Mesenchymal stem cell (in vitro differentiated cells and primary cell): ENCODE data around the gene ATP8B2.
A peak's percentile ranks its signal among the peaks of the same experiment; 100 is the strongest.

Experiments
- DNase-seq: peaks from one replicate; pipeline ENCODE4 v3.0.0-alpha.2; 2013
- H2AFZ ChIP-seq: one replicate; pipeline ENCODE4 v1.6.1; 2013; ENCODE audit warnings: low read depth, mild to moderate bottlenecking, control low read depth, inconsistent platforms, low read length, moderate library complexity
- H2AK5ac ChIP-seq: 2 replicates; pipeline ENCODE4 v1.6.1; 2013; ENCODE audit warnings: low read length, moderate library complexity, mild to moderate bottlenecking, inconsistent platforms; ENCODE audit not compliant: severe bottlenecking
- H2BK120ac ChIP-seq: one replicate; pipeline ENCODE4 v1.6.1; 2013; ENCODE audit warnings: low read depth, mild to moderate bottlenecking, inconsistent platforms, low read length, moderate library complexity
- H2BK12ac ChIP-seq, 2 experiments: one replicate each; pipeline ENCODE4 v1.6.1; 2013; ENCODE audit warnings: inconsistent platforms in 2 of 2, low read length in 2 of 2, mild to moderate bottlenecking in 2 of 2, moderate library complexity in 2 of 2, control low read depth in 1 of 2
- H2BK15ac ChIP-seq: one replicate; pipeline ENCODE4 v1.6.1; 2013; ENCODE audit warnings: mild to moderate bottlenecking, low read depth, inconsistent platforms; ENCODE audit not compliant: poor library complexity, severe bottlenecking
- H2BK5ac ChIP-seq: 2 replicates; pipeline ENCODE4 v1.6.1; 2013; ENCODE audit warnings: low read depth, mild to moderate bottlenecking, low read length, control low read depth, inconsistent platforms; ENCODE audit not compliant: poor library complexity, severe bottlenecking
- H3K14ac ChIP-seq, 2 experiments: one replicate each; pipeline ENCODE4 v1.6.1; 2013; ENCODE audit warnings: inconsistent platforms in 2 of 2, low read length in 2 of 2, control low read depth in 1 of 2, mild to moderate bottlenecking in 1 of 2, moderate library complexity in 1 of 2
- H3K18ac ChIP-seq, 2 experiments: one replicate each; pipeline ENCODE4 v1.6.1; 2013; ENCODE audit warnings: inconsistent platforms in 2 of 2, low read length in 2 of 2, control low read depth in 1 of 2, low read depth in 1 of 2, mild to moderate bottlenecking in 1 of 2
- H3K23ac ChIP-seq, 2 experiments: one replicate each; pipeline ENCODE4 v1.6.1; 2013; ENCODE audit warnings: inconsistent platforms in 2 of 2, low read length in 2 of 2, mild to moderate bottlenecking in 2 of 2, moderate library complexity in 2 of 2, control low read depth in 1 of 2
- H3K27ac ChIP-seq: 2 replicates; pipeline ENCODE4 v1.5.1; 2013; ENCODE audit warnings: mild to moderate bottlenecking, moderate library complexity, low read length, control low read depth, inconsistent platforms; ENCODE audit not compliant: poor library complexity, severe bottlenecking
- H3K27me3 ChIP-seq, 2 experiments: 2 replicates each; pipeline versions ENCODE4 v1.6.1 to v1.7.0; 2013; ENCODE audit warnings: low read length in 2 of 2, mild to moderate bottlenecking in 2 of 2, moderate library complexity in 2 of 2, control low read depth in 1 of 2, inconsistent platforms in 1 of 2; ENCODE audit not compliant: control insufficient read depth in 1 of 2, insufficient read depth in 1 of 2
- H3K36me3 ChIP-seq, 2 experiments: 2 replicates each; pipeline versions ENCODE4 v1.6.1 to v1.7.0; 2013; ENCODE audit warnings: low read length in 2 of 2, control low read depth in 1 of 2, inconsistent platforms in 1 of 2, low read depth in 1 of 2, mild to moderate bottlenecking in 1 of 2; ENCODE audit not compliant: insufficient read depth in 2 of 2, control insufficient read depth in 1 of 2
- H3K4ac ChIP-seq, 2 experiments: one replicate each; pipeline ENCODE4 v1.6.1; 2013; ENCODE audit warnings: inconsistent platforms in 2 of 2, low read length in 2 of 2, mild to moderate bottlenecking in 2 of 2, moderate library complexity in 2 of 2, control low read depth in 1 of 2, low read depth in 1 of 2
- H3K4me1 ChIP-seq: 2 replicates; pipeline ENCODE4 v1.6.1; 2013; ENCODE audit warnings: low read depth, low read length, control low read depth; ENCODE audit not compliant: control insufficient read depth, insufficient read depth
- H3K4me2 ChIP-seq: 2 replicates; pipeline ENCODE4 v1.6.1; 2013; ENCODE audit warnings: low read length, mild to moderate bottlenecking, inconsistent platforms; ENCODE audit not compliant: poor library complexity, severe bottlenecking
- H3K4me3 ChIP-seq, 2 experiments: 2 replicates each; pipeline versions ENCODE4 v1.5.1 to v1.7.0; 2013; ENCODE audit warnings: low read length in 2 of 2, mild to moderate bottlenecking in 2 of 2, control low read depth in 1 of 2, low read depth in 1 of 2; ENCODE audit not compliant: insufficient read depth in 1 of 2
- H3K79me1 ChIP-seq: replicated peaks from 2 replicates; pipeline ENCODE4 v1.6.1; 2013; ENCODE audit warnings: mild to moderate bottlenecking, control low read depth, low read length, inconsistent platforms; ENCODE audit not compliant: poor library complexity, severe bottlenecking
- H3K9ac ChIP-seq: 2 replicates; pipeline ENCODE4 v1.7.0; 2013; ENCODE audit warnings: mild to moderate bottlenecking, low read length, moderate library complexity
- H3K9me3 ChIP-seq: 2 replicates; pipeline ENCODE4 v1.7.0; 2013; ENCODE audit warnings: mild to moderate bottlenecking, low read length; ENCODE audit not compliant: control insufficient read depth
- H4K8ac ChIP-seq: one replicate; pipeline ENCODE4 v1.6.1; 2013; ENCODE audit warnings: inconsistent platforms, mild to moderate bottlenecking, low read length, moderate library complexity
- H4K91ac ChIP-seq: one replicate; pipeline ENCODE4 v1.6.1; 2013; ENCODE audit warnings: mild to moderate bottlenecking, low read length, inconsistent platforms
- WGBS: methylation state at CpG from one replicate; pipeline ENCODE4 v1.1.7; 2013; ENCODE audit warnings: mixed read lengths; 5-methylcytosine and 5-hydroxymethylcytosine counted together

ATP8B2 gene

GRCh38 chr1:154334079-154335024 is 9.0 kb downstream of the ATP8B2 start:
- 96% methylated on average over 12 of the region's 13 CpGs for WGBS
- H2BK15ac ChIP-seq = no peak overlapping the region
- H3K9me3 ChIP-seq = no peaks in the 10 kb centered on the region
- no peak overlapping the region for H2AK5ac ChIP-seq
- no peak overlapping the region for H4K8ac ChIP-seq
- H3K36me3 ChIP-seq = peaks cover 53 to 91% of the 10 kb centered on the region in 2 experiments
- H3K4me2 ChIP-seq = no peak overlapping the region
- H3K27me3 ChIP-seq = no peaks in the 10 kb centered on the region
- peak overlapping the region; percentile 83 for H3K9ac ChIP-seq
- no peak overlapping the region for H4K91ac ChIP-seq
- H2BK12ac ChIP-seq = no peak overlapping the region
- no peak overlapping the region for H3K14ac ChIP-seq
- no peak overlapping the region for H2AFZ ChIP-seq
- DNase-seq = peak; percentile 28
- H3K27ac ChIP-seq = peak overlapping the region; percentile 19
- H3K79me1 ChIP-seq = peaks cover 9% of the 10 kb centered on the region
- no peak overlapping the region for H2BK120ac ChIP-seq
- peaks cover 6% of the 10 kb centered on the region for H3K4me1 ChIP-seq
- peak overlapping the region in 1 of 2 experiments; percentile 30 for H3K4me3 ChIP-seq
- H2BK5ac ChIP-seq = no peak overlapping the region
- H3K18ac ChIP-seq = no peak overlapping the region
- peak overlapping the region in 1 of 2 experiments; percentile 73 for H3K23ac ChIP-seq
- no peak overlapping the region for H3K4ac ChIP-seq

GRCh38 chr1:154335025-154335714 is 9.8 kb downstream of the ATP8B2 start:
- Histone ChIP-seq H3K4ac (no peak overlapping the region), H2BK5ac (no peak overlapping the region), H2BK120ac (no peak overlapping the region), H2BK12ac (peak overlapping the region in 1 of 2 experiments; percentile 34), H4K8ac (no peak overlapping the region), H3K36me3 (peaks cover 61 to 91% of the 10 kb centered on the region in 2 experiments), H3K27ac (peak overlapping the region; percentile 19), H2AFZ (no peak overlapping the region), H3K14ac (no peak overlapping the region), H3K27me3 (no peaks in the 10 kb centered on the region), H3K9ac (peak overlapping the region; percentile 83), H3K4me2 (no peak overlapping the region), H2AK5ac (no peak overlapping the region), H3K4me1 (peaks cover 2% of the 10 kb centered on the region), H2BK15ac (no peak overlapping the region), H3K4me3 (no peak overlapping the region), H4K91ac (no peak overlapping the region), H3K23ac (peak overlapping the region in 1 of 2 experiments; percentile 31), H3K9me3 (no peaks in the 10 kb centered on the region), H3K18ac (no peak overlapping the region), H3K79me1 (peaks cover 7% of the 10 kb centered on the region)
- WGBS = 40% methylated on average over 10 of the region's 11 CpGs
- DNase-seq = peak; percentile 83

GRCh38 chr1:154337253-154337894 is 12.0 kb downstream of the ATP8B2 start:
- Histone ChIP-seq H2BK5ac (no peak overlapping the region), H3K79me1 (peaks cover 5% of the 10 kb centered on the region), H2BK120ac (no peak overlapping the region), H3K23ac (no peak overlapping the region), H3K4ac (no peak overlapping the region), H3K4me2 (no peak overlapping the region), H3K4me3 (no peak overlapping the region), H3K36me3 (peaks cover 63 to 91% of the 10 kb centered on the region in 2 experiments), H2AFZ (no peak overlapping the region), H3K18ac (no peak overlapping the region), H2BK15ac (no peak overlapping the region), H2AK5ac (no peak overlapping the region), H4K8ac (no peak overlapping the region), H2BK12ac (no peak overlapping the region), H3K14ac (no peak overlapping the region), H3K9me3 (no peaks in the 10 kb centered on the region), H4K91ac (no peak overlapping the region), H3K9ac (no peak overlapping the region), H3K4me1 (peaks cover 7% of the 10 kb centered on the region), H3K27me3 (no peaks in the 10 kb centered on the region), H3K27ac (no peak overlapping the region)
- over 99% methylated on average over 6 of the region's 8 CpGs for WGBS
- no peak for DNase-seq

- Histone ChIP-seq H3K18ac (no peak overlapping the region), H3K9ac (no peak overlapping the region), H3K27ac (no peak overlapping the region), H2BK120ac (no peak overlapping the region), H3K23ac (no peak overlapping the region), H2AFZ (no peak overlapping the region), H3K4me3 (no peak overlapping the region), H3K79me1 (peaks cover 5% of the 10 kb centered on the region), H2BK15ac (no peak overlapping the region), H3K27me3 (no peaks in the 10 kb centered on the region), H3K4me1 (peaks cover 7% of the 10 kb centered on the region), H4K8ac (no peak overlapping the region), H2BK12ac (no peak overlapping the region), H4K91ac (no peak overlapping the region), H2BK5ac (no peak overlapping the region), H3K4me2 (no peak overlapping the region), H3K4ac (no peak overlapping the region), H2AK5ac (no peak overlapping the region), H3K9me3 (no peaks in the 10 kb centered on the region), H3K14ac (no peak overlapping the region), H3K36me3 (peaks cover 71 to 94% of the 10 kb centered on the region in 2 experiments)
- no peak for DNase-seq
- WGBS = 100% methylated on average over 2 of the region's 2 CpGs
These were observed 13.6 kb downstream of the ATP8B2 start for GRCh38 chr1:154338875-154339274.
